Measurements from ENCODE around the gene COPS4. TPM values are rescaled to one million over a fixed set of nuclear protein-coding genes. Genes with fewer than 3 reads are reported as not detected.

The COPS4 gene
- total RNA-seq, 4 donors from 2014 or later = 21.3 to 113 (median 73.3) TPM

DNA sequence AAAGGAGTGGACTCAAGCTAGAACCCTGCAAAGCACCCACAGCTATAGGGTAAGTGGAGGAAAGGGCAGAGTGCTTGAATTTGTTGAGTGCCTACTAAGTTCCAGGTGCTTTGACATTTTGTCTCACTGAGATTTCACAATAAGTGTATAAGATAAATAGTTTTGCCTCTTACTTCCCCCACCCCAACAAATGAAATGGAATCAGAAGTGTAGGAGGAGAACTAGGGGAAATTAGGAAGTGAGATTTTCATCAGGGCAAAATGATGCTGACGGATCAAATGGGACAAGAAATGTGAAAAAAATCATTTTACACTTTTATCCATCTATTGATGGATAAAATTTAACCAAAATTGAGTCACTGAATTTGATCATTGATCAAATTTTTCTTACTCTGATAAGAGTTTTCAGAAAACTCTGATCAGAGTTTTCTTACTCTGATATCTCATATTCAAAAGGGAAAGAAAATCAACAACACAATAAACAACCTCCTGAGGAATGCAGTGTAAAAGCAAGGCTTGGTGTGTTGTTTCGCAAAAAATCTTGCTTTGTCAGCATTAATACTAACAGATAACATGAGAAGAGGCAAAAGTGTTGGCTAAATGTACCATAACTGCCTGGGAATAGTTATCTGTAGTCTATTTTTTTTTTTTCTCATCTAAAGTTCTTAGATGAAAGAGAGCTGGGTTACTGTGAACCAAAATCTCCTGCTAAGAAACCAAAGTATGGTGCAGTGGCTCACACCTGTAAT lies 54.6 kb downstream of the COPS4 start:
- Histone ChIP-seq H3K27me3 (no peaks in the 10 kb centered on the region), H3K4me3 (no peak overlapping the region), H3K27ac (no peak overlapping the region), H3K36me3 (no peaks in the 10 kb centered on the region), H3K4me1 (no peaks in the 10 kb centered on the region), H3K9me3 (no peaks in the 10 kb centered on the region)
- intact Hi-C loops (cut with DNase I; ENCODE audit: low total_unique reads) = no loop called here
- TF ChIP-seq, protein P1, sequence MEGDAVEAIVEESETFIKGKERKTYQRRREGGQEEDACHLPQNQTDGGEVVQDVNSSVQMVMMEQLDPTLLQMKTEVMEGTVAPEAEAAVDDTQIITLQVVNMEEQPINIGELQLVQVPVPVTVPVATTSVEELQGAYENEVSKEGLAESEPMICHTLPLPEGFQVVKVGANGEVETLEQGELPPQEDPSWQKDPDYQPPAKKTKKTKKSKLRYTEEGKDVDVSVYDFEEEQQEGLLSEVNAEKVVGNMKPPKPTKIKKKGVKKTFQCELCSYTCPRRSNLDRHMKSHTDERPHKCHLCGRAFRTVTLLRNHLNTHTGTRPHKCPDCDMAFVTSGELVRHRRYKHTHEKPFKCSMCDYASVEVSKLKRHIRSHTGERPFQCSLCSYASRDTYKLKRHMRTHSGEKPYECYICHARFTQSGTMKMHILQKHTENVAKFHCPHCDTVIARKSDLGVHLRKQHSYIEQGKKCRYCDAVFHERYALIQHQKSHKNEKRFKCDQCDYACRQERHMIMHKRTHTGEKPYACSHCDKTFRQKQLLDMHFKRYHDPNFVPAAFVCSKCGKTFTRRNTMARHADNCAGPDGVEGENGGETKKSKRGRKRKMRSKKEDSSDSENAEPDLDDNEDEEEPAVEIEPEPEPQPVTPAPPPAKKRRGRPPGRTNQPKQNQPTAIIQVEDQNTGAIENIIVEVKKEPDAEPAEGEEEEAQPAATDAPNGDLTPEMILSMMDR (IDR thresholded peaks at IDR 0.05) = no peak
- no peak for TF ChIP-seq POLR2A (IDR thresholded peaks at IDR 0.05)
- no peak for DNase-seq

GRCh38 chr4:83093060-83093640 lies 58.2 kb downstream of the COPS4 start:
- Histone ChIP-seq H3K27me3 (no peaks in the 10 kb centered on the region), H3K9me3 (no peaks in the 10 kb centered on the region), H3K4me3 (no peak overlapping the region), H3K27ac (no peak overlapping the region), H3K36me3 (no peaks in the 10 kb centered on the region), H3K4me1 (no peaks in the 10 kb centered on the region)
- no peak for DNase-seq
- intact Hi-C loops (cut with DNase I; ENCODE audit: low total_unique reads) = no loop called here
- TF ChIP-seq, protein P1 (IDR thresholded peaks at IDR 0.05) = no peak
- TF ChIP-seq POLR2A (IDR thresholded peaks at IDR 0.05) = no peak

DNA sequence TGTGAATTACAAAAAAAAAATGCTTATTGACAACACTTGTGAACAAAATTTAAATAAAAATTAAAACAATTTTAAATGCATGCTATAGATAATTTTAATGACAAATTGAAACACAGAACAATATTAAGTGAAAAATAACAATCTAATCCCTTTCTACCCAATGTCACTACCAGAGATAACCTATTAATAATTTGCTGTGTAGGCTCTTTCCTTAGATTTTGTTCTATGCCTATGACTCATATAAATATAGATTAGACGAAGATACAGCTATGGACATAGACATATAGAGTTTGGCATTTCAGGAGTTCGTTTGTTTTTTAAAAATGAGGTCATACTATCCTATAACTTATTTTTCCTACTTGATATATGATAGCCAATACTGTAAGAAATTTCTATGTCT lies 61.4 kb downstream of the COPS4 start:
- intact Hi-C loops (cut with DNase I; ENCODE audit: low total_unique reads) = no loop called here
- Histone ChIP-seq H3K9me3 (no peaks in the 10 kb centered on the region), H3K36me3 (no peaks in the 10 kb centered on the region), H3K4me3 (no peak overlapping the region), H3K27me3 (no peaks in the 10 kb centered on the region), H3K27ac (no peak overlapping the region), H3K4me1 (no peaks in the 10 kb centered on the region)
- no peak for TF ChIP-seq POLR2A (IDR thresholded peaks at IDR 0.05)
- TF ChIP-seq, protein P1 (IDR thresholded peaks at IDR 0.05) = no peak
- no peak for DNase-seq

GRCh38 chr4:83104991-83105390 lies 70.0 kb downstream of the COPS4 start:
- no peak overlapping the region for H3K4me3 ChIP-seq
- intact Hi-C loops (cut with DNase I; ENCODE audit: low total_unique reads) = no loop called here

DNA sequence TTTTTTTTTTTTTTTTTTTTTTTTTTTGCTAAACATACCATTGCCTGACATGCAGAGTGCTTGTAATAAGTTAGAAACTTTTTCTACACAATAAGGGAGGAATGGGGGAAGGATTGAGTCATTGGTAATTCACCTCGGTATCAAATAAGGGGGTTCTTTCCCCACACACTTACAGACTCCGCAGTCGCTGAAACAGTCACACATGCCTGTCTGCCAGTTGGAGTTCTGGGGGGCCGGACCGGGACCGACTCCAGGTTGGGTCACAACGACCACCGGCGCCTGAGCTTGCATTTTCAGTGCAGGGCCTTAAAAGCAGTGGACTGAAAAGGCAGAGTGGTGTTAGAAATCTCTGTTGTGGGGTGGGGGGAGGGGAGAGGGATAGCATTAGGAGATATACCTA lies 72.6 kb downstream of the COPS4 start:
- no peaks in the 10 kb centered on the region for H3K9me3 ChIP-seq
- H3K36me3 ChIP-seq = no peaks in the 10 kb centered on the region
- no peak for DNase-seq
- TF ChIP-seq, protein P1 (IDR thresholded peaks at IDR 0.05) = no peak
- TF ChIP-seq POLR2A (IDR thresholded peaks at IDR 0.05) = no peak
- intact Hi-C loops (cut with DNase I; ENCODE audit: low total_unique reads) = no loop called here
- H3K27me3 ChIP-seq = no peaks in the 10 kb centered on the region
- H3K4me1 ChIP-seq = no peaks in the 10 kb centered on the region
- H3K4me3 ChIP-seq = no peak overlapping the region
- no peak overlapping the region for H3K27ac ChIP-seq

More at GRCh38 chr4:83104991-83105390, 70.0 kb downstream of the COPS4 start:
- Histone ChIP-seq H3K36me3 (no peaks in the 10 kb centered on the region), H3K27me3 (no peaks in the 10 kb centered on the region), H3K27ac (no peak overlapping the region), H3K9me3 (no peaks in the 10 kb centered on the region), H3K4me1 (no peaks in the 10 kb centered on the region)
- DNase-seq = no peak
- TF ChIP-seq POLR2A (IDR thresholded peaks at IDR 0.05) = no peak
- TF ChIP-seq, protein P1 (IDR thresholded peaks at IDR 0.05) = no peak
